ENCODE data around the gene DNAH6. TPM values are rescaled to one million over a fixed set of nuclear protein-coding genes. Genes with fewer than 3 reads are reported as not detected.

Gene DNAH6
- total RNA-seq, 2 donors from 2014 or later = 0.24 to 0.30 TPM

DNA sequence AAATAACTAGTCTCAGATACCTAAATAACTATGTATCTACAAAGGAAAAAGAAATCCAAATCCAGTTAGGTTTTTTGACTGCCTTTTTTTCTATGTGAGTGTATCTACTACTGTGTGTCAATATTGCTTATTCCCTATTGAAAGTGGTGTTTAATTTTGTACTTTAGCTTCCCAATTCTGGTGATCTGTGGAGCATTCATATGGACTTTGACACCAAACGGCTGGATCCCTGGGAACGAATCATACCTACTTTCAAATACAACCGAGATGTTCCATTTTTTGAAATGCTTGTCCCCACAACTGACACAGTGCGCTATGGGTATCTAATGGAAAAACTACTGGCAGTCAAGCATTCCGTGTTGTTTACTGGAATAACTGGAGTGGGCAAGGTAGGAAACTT lies 152.8 kb downstream of the DNAH6 start:
- Histone ChIP-seq H3K4me3 (no peak overlapping the region), H3K36me3 (no peaks in the 10 kb centered on the region), H3K4me1 (no peaks in the 10 kb centered on the region), H3K9me3 (no peaks in the 10 kb centered on the region), H3K27me3 (no peaks in the 10 kb centered on the region), H3K27ac (no peak overlapping the region)
- TF ChIP-seq, protein P1, sequence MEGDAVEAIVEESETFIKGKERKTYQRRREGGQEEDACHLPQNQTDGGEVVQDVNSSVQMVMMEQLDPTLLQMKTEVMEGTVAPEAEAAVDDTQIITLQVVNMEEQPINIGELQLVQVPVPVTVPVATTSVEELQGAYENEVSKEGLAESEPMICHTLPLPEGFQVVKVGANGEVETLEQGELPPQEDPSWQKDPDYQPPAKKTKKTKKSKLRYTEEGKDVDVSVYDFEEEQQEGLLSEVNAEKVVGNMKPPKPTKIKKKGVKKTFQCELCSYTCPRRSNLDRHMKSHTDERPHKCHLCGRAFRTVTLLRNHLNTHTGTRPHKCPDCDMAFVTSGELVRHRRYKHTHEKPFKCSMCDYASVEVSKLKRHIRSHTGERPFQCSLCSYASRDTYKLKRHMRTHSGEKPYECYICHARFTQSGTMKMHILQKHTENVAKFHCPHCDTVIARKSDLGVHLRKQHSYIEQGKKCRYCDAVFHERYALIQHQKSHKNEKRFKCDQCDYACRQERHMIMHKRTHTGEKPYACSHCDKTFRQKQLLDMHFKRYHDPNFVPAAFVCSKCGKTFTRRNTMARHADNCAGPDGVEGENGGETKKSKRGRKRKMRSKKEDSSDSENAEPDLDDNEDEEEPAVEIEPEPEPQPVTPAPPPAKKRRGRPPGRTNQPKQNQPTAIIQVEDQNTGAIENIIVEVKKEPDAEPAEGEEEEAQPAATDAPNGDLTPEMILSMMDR (IDR thresholded peaks at IDR 0.05) = no peak
- DNase-seq (ENCODE audit: low spot score) = no peak

DNA sequence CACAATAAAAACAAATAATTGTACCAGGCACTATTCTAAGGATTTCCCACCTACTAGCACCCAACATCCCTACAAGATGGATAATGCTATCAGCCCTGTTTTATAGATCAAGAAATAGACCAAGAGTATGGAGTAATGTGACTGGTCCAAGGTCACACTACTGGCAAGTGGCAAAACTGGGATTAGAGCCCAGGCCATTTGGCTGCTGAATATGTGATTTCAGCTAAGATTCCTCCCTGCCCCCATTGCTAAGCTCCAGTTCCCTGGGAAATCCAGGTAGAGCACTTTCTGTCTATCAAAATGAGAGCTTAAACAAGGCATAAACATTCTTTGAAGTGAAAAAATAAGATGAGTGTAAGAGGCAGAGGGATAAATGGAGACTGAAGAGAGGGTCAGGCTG lies 157.8 kb downstream of the DNAH6 start:
- TF ChIP-seq, protein P1 (IDR thresholded peaks at IDR 0.05) = no peak
- DNase-seq (ENCODE audit: low spot score) = no peak

DNA sequence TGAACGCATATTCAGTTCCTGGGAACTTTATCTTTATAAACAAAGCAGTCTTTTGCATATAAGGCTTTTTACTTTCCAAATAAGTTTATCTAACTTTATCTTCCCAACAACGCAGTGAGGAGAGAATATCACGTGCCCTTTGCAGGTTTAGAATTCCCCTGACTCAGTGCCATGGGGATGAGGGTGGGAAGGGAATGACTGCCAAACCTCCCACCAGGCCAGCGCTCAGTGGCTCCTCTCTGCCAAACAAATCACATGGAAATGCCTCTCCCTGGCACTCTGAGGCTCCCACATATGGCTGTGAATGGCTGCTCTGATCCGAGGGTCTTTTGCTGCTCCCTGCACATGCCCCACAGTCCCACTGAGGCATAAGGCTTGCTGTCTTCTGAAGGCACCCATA lies 158.3 kb downstream of the DNAH6 start:
- H3K9me3 ChIP-seq = no peaks in the 10 kb centered on the region
- no peak for DNase-seq (ENCODE audit: low spot score)
- no peaks in the 10 kb centered on the region for H3K36me3 ChIP-seq
- H3K27me3 ChIP-seq = no peaks in the 10 kb centered on the region
- H3K27ac ChIP-seq = no peak overlapping the region
- H3K4me3 ChIP-seq = no peak overlapping the region
- H3K4me1 ChIP-seq = no peaks in the 10 kb centered on the region
- TF ChIP-seq, protein P1 (IDR thresholded peaks at IDR 0.05) = no peak

More for the DNA sequence above, 157.8 kb downstream of the DNAH6 start:
- H3K27ac ChIP-seq = no peak overlapping the region
- no peaks in the 10 kb centered on the region for H3K4me1 ChIP-seq
- H3K27me3 ChIP-seq = no peaks in the 10 kb centered on the region
- no peaks in the 10 kb centered on the region for H3K36me3 ChIP-seq
- no peaks in the 10 kb centered on the region for H3K9me3 ChIP-seq
- no peak overlapping the region for H3K4me3 ChIP-seq

DNA sequence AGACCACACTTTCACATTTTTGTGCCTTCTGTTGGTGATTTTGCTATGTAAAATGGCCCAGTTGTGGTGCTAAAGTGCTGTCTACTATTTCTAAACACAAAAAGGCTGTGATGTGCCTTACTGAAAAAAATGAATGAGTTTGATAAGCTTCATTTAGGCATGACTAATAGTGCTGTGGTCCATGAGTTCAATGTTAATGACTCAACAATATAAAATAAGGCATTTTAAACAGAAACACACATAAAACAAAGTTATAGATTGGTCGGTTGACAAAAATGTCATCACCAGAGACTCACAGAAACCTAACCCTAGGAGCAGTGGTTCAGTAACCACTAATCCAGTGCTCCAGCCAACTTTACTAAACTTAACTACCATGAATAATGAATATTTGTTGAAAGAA lies 160.0 kb downstream of the DNAH6 start:
- H3K4me3 ChIP-seq = no peak overlapping the region
- TF ChIP-seq, protein P1 (IDR thresholded peaks at IDR 0.05) = no peak
- no peak for DNase-seq (ENCODE audit: low spot score)
- no peaks in the 10 kb centered on the region for H3K36me3 ChIP-seq
- H3K27me3 ChIP-seq = no peaks in the 10 kb centered on the region
- H3K9me3 ChIP-seq = no peaks in the 10 kb centered on the region
- H3K4me1 ChIP-seq = no peaks in the 10 kb centered on the region
- H3K27ac ChIP-seq = no peak overlapping the region

DNA sequence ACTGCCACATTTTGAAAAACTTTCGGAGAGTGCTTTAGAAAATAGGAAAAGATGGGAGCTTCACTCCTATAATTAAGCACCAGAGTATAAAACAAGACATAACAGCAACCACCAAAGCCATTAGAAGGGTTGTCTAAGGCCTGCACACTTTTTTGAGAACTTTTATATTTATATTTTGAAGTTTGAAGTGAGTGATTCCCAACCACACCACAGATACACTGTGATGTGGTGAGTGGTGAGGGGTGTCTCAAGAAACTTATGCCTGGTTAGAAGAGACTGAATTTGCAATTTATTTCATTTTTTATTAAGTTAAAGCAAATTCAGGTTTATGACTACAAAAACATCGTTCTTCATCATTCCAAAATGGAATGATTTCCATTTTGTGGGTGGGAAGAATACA lies 161.9 kb downstream of the DNAH6 start:
- H3K9me3 ChIP-seq = no peaks in the 10 kb centered on the region
- no peaks in the 10 kb centered on the region for H3K36me3 ChIP-seq
- TF ChIP-seq, protein P1 (IDR thresholded peaks at IDR 0.05) = no peak
- no peak overlapping the region for H3K4me3 ChIP-seq
- no peaks in the 10 kb centered on the region for H3K4me1 ChIP-seq
- no peak overlapping the region for H3K27ac ChIP-seq
- no peak for DNase-seq (ENCODE audit: low spot score)
- H3K27me3 ChIP-seq = no peaks in the 10 kb centered on the region

DNA sequence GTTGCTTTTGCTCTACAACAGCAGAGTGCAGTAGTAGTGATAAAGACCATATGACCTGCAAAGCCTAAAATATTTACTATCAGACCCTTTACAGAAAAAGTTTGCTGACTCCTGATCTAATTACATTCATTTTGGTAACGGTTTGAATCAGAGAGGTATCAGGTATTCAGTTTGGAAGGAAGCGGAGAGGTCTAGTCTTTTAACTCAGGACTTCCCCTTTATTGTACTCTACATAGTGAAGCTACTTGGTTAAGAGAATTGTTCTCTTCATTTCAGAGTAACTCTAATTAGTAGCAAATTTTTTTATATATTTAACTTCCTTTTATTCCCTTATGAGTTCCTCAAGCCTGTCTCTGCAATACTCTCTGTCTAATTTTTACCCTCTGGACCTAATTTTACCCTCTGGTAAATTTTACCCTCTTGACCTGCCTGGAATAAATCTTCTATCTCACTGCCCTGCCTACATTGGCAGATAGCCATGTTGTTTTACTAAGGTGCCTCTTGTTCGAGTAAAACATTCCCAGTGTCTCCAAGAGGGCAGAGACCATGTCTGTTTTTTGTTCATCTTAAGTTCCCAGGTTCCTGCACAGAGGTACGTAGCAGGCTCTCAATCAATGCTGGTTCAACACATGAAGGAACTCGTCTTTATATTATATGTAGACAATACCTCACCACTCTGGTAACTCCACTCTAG lies 170.6 kb downstream of the DNAH6 start:
- DNase-seq (ENCODE audit: low spot score) = no peak
- no peaks in the 10 kb centered on the region for H3K4me1 ChIP-seq
- H3K27me3 ChIP-seq = no peaks in the 10 kb centered on the region
- no peaks in the 10 kb centered on the region for H3K9me3 ChIP-seq
- H3K27ac ChIP-seq = no peak overlapping the region
- no peaks in the 10 kb centered on the region for H3K36me3 ChIP-seq
- TF ChIP-seq, protein P1 (IDR thresholded peaks at IDR 0.05) = no peak
- no peak overlapping the region for H3K4me3 ChIP-seq
